GM23338 (cell line): ENCODE measurements around the gene FXYD2.

Experiments used
- CTCF ChIP-seq, 2 experiments: fragments of 200-600 bp in 1 of 2; sonication (generic) in 1 of 2; conservative IDR thresholded peaks; 2 replicates each; pipeline versions ENCODE4 v1.5.1 to v1.6.1; 2016 to 2017; ENCODE audit warnings: antibody characterized with exemption in 2 of 2, low read depth in 2 of 2, mild to moderate bottlenecking in 2 of 2, moderate library complexity in 1 of 2
- EZH2 ChIP-seq: fragments of 200-600 bp; sonication (generic); IDR thresholded peaks from one replicate; pipeline ENCODE4 v1.8.0; 2017; ENCODE audit warnings: antibody characterized with exemption, mild to moderate bottlenecking, low read depth; ENCODE audit not compliant: unreplicated experiment
- EZH2phosphoT487 ChIP-seq: fragments of 200-600 bp; sonication (generic); IDR thresholded peaks from one replicate; pipeline ENCODE4 v1.8.1; 2018; ENCODE audit warnings: antibody characterized with exemption; ENCODE audit not compliant: unreplicated experiment
- NANOG ChIP-seq: IDR thresholded peaks from 2 replicates; pipeline ENCODE4 v1.6.1; 2016; ENCODE audit warnings: antibody characterized with exemption, borderline replicate concordance
- POLR2AphosphoS5 ChIP-seq: IDR thresholded peaks from 2 replicates; pipeline ENCODE4 v1.6.1; 2016; ENCODE audit warnings: antibody characterized with exemption, low read depth
- STAT1 ChIP-seq: IDR thresholded peaks from one replicate; pipeline ENCODE4 v1.6.1; 2016; ENCODE audit warnings: antibody characterized with exemption; ENCODE audit not compliant: unreplicated experiment
- ZNF114 ChIP-seq: fragments of 250-450 bp; sonication (Bioruptor Pico); IDR thresholded peaks from 2 replicates; pipeline ENCODE4 v1.5.0; 2020; ENCODE audit warnings: mild to moderate bottlenecking, moderate library complexity
- ZNF331 ChIP-seq: fragments of 250-450 bp; sonication (Bioruptor Pico); IDR thresholded peaks from 2 replicates; pipeline ENCODE4 v1.5.0; 2020; ENCODE audit warnings: low read depth, mild to moderate bottlenecking, moderate library complexity
- TF ChIP-seq, protein P1 (sequence below): IDR thresholded peaks from one replicate; pipeline ENCODE4 v1.6.1; 2018; ENCODE audit warnings: antibody characterized with exemption; ENCODE audit not compliant: unreplicated experiment

- no peak for TF ChIP-seq CTCF (conservative IDR thresholded peaks at IDR 0.05; ENCODE audit: low read depth in 2 of 2)
- no peak for TF ChIP-seq EZH2
- TF ChIP-seq POLR2AphosphoS5, result no peak
- TF ChIP-seq, protein P1, sequence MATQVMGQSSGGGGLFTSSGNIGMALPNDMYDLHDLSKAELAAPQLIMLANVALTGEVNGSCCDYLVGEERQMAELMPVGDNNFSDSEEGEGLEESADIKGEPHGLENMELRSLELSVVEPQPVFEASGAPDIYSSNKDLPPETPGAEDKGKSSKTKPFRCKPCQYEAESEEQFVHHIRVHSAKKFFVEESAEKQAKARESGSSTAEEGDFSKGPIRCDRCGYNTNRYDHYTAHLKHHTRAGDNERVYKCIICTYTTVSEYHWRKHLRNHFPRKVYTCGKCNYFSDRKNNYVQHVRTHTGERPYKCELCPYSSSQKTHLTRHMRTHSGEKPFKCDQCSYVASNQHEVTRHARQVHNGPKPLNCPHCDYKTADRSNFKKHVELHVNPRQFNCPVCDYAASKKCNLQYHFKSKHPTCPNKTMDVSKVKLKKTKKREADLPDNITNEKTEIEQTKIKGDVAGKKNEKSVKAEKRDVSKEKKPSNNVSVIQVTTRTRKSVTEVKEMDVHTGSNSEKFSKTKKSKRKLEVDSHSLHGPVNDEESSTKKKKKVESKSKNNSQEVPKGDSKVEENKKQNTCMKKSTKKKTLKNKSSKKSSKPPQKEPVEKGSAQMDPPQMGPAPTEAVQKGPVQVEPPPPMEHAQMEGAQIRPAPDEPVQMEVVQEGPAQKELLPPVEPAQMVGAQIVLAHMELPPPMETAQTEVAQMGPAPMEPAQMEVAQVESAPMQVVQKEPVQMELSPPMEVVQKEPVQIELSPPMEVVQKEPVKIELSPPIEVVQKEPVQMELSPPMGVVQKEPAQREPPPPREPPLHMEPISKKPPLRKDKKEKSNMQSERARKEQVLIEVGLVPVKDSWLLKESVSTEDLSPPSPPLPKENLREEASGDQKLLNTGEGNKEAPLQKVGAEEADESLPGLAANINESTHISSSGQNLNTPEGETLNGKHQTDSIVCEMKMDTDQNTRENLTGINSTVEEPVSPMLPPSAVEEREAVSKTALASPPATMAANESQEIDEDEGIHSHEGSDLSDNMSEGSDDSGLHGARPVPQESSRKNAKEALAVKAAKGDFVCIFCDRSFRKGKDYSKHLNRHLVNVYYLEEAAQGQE, result no peak
- no peak for TF ChIP-seq NANOG
- no peak for TF ChIP-seq EZH2phosphoT487
- no peak for TF ChIP-seq STAT1
- TF ChIP-seq ZNF331 (CRISPR knock-in tag), result no peak
- no peak for TF ChIP-seq ZNF114
Measured at GRCh38 chr11:117833401-117833891, 8.9 kb upstream of the FXYD2 start.
